Vagina (tissue), 2 donors: Measurements from ENCODE around the gene ADAP1.

Source experiments
- CTCF ChIP-seq, 3 experiments: fragments of 450-650 bp in 2 of 3; fragments of 200-600 bp in 1 of 3; sonication (generic) in 1 of 3; IDR thresholded peaks; one replicate each; pipeline ENCODE4 v1.5.1; 2017 to 2019; ENCODE audit warnings: antibody characterized with exemption in 3 of 3, mild to moderate bottlenecking in 2 of 3, moderate library complexity in 2 of 3
- POLR2A ChIP-seq, 2 donors: fragments of 450-650 bp; IDR thresholded peaks; one replicate each; pipeline ENCODE4 v1.6.1; 2017; ENCODE audit warnings: antibody characterized with exemption in 2 of 2, mild to moderate bottlenecking in 2 of 2, moderate library complexity in 2 of 2
- POLR2AphosphoS5 ChIP-seq, 2 donors: sonication (generic); formaldehyde crosslinking; IDR thresholded peaks; one replicate each; pipeline ENCODE4 v1.9.0; 2017; ENCODE audit warnings: antibody characterized with exemption in 2 of 2, mild to moderate bottlenecking in 2 of 2, low read depth in 1 of 2; ENCODE audit not compliant: insufficient read depth in 1 of 2

DNA sequence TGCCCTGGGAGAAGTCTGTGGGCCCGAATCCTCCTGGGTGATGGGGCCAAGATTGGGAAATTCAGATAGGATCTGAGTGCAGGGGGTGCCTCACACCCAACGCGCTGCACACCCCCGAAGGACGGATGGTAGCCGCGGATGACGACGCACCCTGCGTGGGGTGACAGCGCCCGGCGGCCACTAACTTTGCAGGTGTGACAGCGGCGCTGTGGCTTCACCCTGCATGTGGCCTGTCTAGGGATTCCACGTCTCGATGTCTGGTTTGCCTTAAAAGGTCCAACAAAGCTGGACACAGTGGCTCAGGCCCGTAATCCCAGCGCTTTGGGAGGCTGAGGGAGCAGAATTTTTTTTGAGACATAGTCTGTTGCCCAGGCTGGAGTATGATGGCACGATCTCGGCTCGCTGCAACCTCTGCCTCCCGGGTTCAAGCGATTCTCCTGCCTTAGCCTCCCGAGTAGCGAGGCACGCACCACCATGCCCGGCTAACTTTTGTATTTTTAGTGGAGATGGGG, 18.6 kb downstream of the ADAP1 start:
- TF ChIP-seq CTCF (IDR thresholded peaks at IDR 0.05) (no peak), POLR2A (IDR thresholded peaks at IDR 0.05) (no peak), POLR2AphosphoS5 (IDR thresholded peaks at IDR 0.05; ENCODE audit: insufficient read depth in 1 of 2, low read depth in 1 of 2) (no peak)
